Measurements from ENCODE around the gene CERS1.
A peak's percentile ranks its signal among the peaks of the same experiment; 100 is the strongest.

The CERS1 gene

GRCh38 chr19:18895824-18896341 lies at the start of gene CERS1:
Gene CERS1 (minus strand): TSS chr19:18896158. CDS start chr19:18896072, 86 bp downstream.
- Mint-ChIP-seq H3K4me1 (ENCODE audit: low read depth) (peaks cover 9% of the 10 kb centered on the region), H3K27me3 (peaks cover 23% of the 10 kb centered on the region), H3K36me3 (ENCODE audit: low read depth) (peaks cover 5% of the 10 kb centered on the region), H3K9me3 (no peaks in the 10 kb centered on the region), H3K4me3 (peak within 1 kb of the TSS; percentile 49), H3K27ac (no peak within 1 kb of the TSS)

- no peaks in the 10 kb centered on the region for H3K9me3 Mint-ChIP-seq
- H3K4me1 Mint-ChIP-seq (ENCODE audit: low read depth): peaks cover 8% of the 10 kb centered on the region
- no peak overlapping the region for H3K27ac Mint-ChIP-seq
Observed at GRCh38 chr19:18945297-18945696, 49.3 kb upstream of the CERS1 start.

GRCh38 chr19:18943465-18943864 lies 47.5 kb upstream of the CERS1 start:
- H3K27ac Mint-ChIP-seq: no peak overlapping the region
- no peaks in the 10 kb centered on the region for H3K36me3 Mint-ChIP-seq (ENCODE audit: low read depth)
- no peaks in the 10 kb centered on the region for H3K9me3 Mint-ChIP-seq

More at GRCh38 chr19:18945297-18945696, 49.3 kb upstream of the CERS1 start:
- Mint-ChIP-seq H3K36me3 (ENCODE audit: low read depth) (no peaks in the 10 kb centered on the region), H3K27me3 (peaks cover 21% of the 10 kb centered on the region), H3K4me3 (no peak overlapping the region)

GRCh38 chr19:18942692-18943091 lies 46.7 kb upstream of the CERS1 start:
- no peak overlapping the region for H3K27ac Mint-ChIP-seq
- H3K4me1 Mint-ChIP-seq (ENCODE audit: low read depth): peaks cover 14% of the 10 kb centered on the region
- peaks cover 33% of the 10 kb centered on the region for H3K27me3 Mint-ChIP-seq
- no peaks in the 10 kb centered on the region for H3K36me3 Mint-ChIP-seq (ENCODE audit: low read depth)
- no peaks in the 10 kb centered on the region for H3K9me3 Mint-ChIP-seq
- no peak overlapping the region for H3K4me3 Mint-ChIP-seq

More at GRCh38 chr19:18943465-18943864, 47.5 kb upstream of the CERS1 start:
- peaks cover 14% of the 10 kb centered on the region for H3K4me1 Mint-ChIP-seq (ENCODE audit: low read depth)
- no peak overlapping the region for H3K4me3 Mint-ChIP-seq
- peaks cover 33% of the 10 kb centered on the region for H3K27me3 Mint-ChIP-seq

GRCh38 chr19:18941628-18942354 lies 45.8 kb upstream of the CERS1 start:
- Mint-ChIP-seq H3K27ac (no peak overlapping the region), H3K4me3 (peak overlapping the region; percentile 26)

GRCh38 chr19:18940769-18941627 lies 45.0 kb upstream of the CERS1 start, which contains the start of gene HOMER3:
Gene HOMER3 (minus strand): TSS chr19:18941217. CDS start chr19:18938982, 2,235 bp downstream.
- peaks cover 14% of the 10 kb centered on the region for H3K4me1 Mint-ChIP-seq (ENCODE audit: low read depth)
- H3K9me3 Mint-ChIP-seq: no peaks in the 10 kb centered on the region
- H3K36me3 Mint-ChIP-seq (ENCODE audit: low read depth): no peaks in the 10 kb centered on the region
- H3K27me3 Mint-ChIP-seq: peaks cover 30% of the 10 kb centered on the region
- H3K27ac Mint-ChIP-seq: no peak within 1 kb of the TSS
- H3K4me3 Mint-ChIP-seq: peak within 1 kb of the TSS; percentile 70

More at GRCh38 chr19:18941628-18942354, 45.8 kb upstream of the CERS1 start:
- Mint-ChIP-seq H3K27me3 (peaks cover 33% of the 10 kb centered on the region), H3K9me3 (no peaks in the 10 kb centered on the region), H3K4me1 (ENCODE audit: low read depth) (peaks cover 14% of the 10 kb centered on the region), H3K36me3 (ENCODE audit: low read depth) (no peaks in the 10 kb centered on the region)

- Mint-ChIP-seq H3K27ac (no peak overlapping the region), H3K27me3 (peaks cover 30% of the 10 kb centered on the region), H3K4me1 (ENCODE audit: low read depth) (peaks cover 14% of the 10 kb centered on the region), H3K36me3 (ENCODE audit: low read depth) (no peaks in the 10 kb centered on the region), H3K9me3 (no peaks in the 10 kb centered on the region), H3K4me3 (peak overlapping the region; percentile 70)
Observed at GRCh38 chr19:18939922-18940768, 44.2 kb upstream of the CERS1 start.

GRCh38 chr19:18939163-18939562 lies 43.2 kb upstream of the CERS1 start:
- Mint-ChIP-seq H3K9me3 (no peaks in the 10 kb centered on the region), H3K4me1 (ENCODE audit: low read depth) (peaks cover 14% of the 10 kb centered on the region), H3K27ac (no peak overlapping the region), H3K27me3 (peaks cover 32% of the 10 kb centered on the region), H3K36me3 (ENCODE audit: low read depth) (no peaks in the 10 kb centered on the region), H3K4me3 (no peak overlapping the region)

- H3K27ac Mint-ChIP-seq: no peak overlapping the region
- no peaks in the 10 kb centered on the region for H3K36me3 Mint-ChIP-seq (ENCODE audit: low read depth)
- peaks cover 4% of the 10 kb centered on the region for H3K4me1 Mint-ChIP-seq (ENCODE audit: low read depth)
- H3K27me3 Mint-ChIP-seq: peaks cover 11% of the 10 kb centered on the region
- H3K4me3 Mint-ChIP-seq: no peak overlapping the region
- H3K9me3 Mint-ChIP-seq: no peaks in the 10 kb centered on the region
Observed at GRCh38 chr19:18933297-18933696, 37.3 kb upstream of the CERS1 start.

- Mint-ChIP-seq H3K27me3 (peaks cover 11% of the 10 kb centered on the region), H3K9me3 (no peaks in the 10 kb centered on the region), H3K4me1 (ENCODE audit: low read depth) (peaks cover 4% of the 10 kb centered on the region), H3K27ac (peak overlapping the region; percentile 50), H3K4me3 (peak overlapping the region; percentile 62), H3K36me3 (ENCODE audit: low read depth) (no peaks in the 10 kb centered on the region)
Observed at GRCh38 chr19:18932216-18932841, 36.4 kb upstream of the CERS1 start.

- H3K9me3 Mint-ChIP-seq: no peaks in the 10 kb centered on the region
- H3K27me3 Mint-ChIP-seq: peaks cover 11% of the 10 kb centered on the region
- H3K4me1 Mint-ChIP-seq (ENCODE audit: low read depth): peaks cover 4% of the 10 kb centered on the region
- H3K36me3 Mint-ChIP-seq (ENCODE audit: low read depth): no peaks in the 10 kb centered on the region
- no peak overlapping the region for H3K4me3 Mint-ChIP-seq
- no peak overlapping the region for H3K27ac Mint-ChIP-seq
Observed at GRCh38 chr19:18931316-18932162, 35.6 kb upstream of the CERS1 start.

GRCh38 chr19:18929311-18929710 lies 33.4 kb upstream of the CERS1 start:
- H3K9me3 Mint-ChIP-seq: no peaks in the 10 kb centered on the region
- no peak overlapping the region for H3K27ac Mint-ChIP-seq
- peaks cover 11% of the 10 kb centered on the region for H3K27me3 Mint-ChIP-seq
- H3K36me3 Mint-ChIP-seq (ENCODE audit: low read depth): peaks cover 14% of the 10 kb centered on the region
- H3K4me1 Mint-ChIP-seq (ENCODE audit: low read depth): peaks cover 4% of the 10 kb centered on the region
- no peak overlapping the region for H3K4me3 Mint-ChIP-seq
